Stimulated activated CD4-positive, alpha-beta T cell treated with anti-CD3 and anti-CD28 coated beads, TNF-alpha, amount 100 ng/mL, for 48 hours (primary cell): ENCODE results near the gene TCERG1.

ENCODE experiments used
- DNase-seq, 3 donors: peaks; one replicate each; pipeline ENCODE4 v3.0.0-alpha.2; 2020; ENCODE audit warnings: low read depth in 3 of 3

TCERG1 gene

DNA sequence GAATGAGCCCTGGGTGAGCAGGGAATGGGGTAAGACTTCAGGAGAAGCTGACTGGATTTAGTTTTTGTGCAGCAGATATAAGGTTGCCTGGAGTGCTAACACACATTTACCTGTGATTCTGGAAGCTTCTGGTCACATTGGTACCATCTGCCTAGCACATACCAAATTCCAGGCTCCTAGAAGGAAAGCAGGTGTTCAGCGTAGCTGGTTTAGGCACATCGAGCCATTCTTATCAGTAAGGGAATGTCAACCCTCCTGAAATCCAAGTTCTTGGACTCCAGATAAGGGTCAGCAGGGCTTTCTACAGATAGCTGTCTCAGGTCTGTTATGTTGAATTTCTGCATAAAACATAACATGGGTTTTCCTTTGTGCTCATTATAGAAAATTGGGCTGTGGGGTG is 10.3 kb downstream of the TCERG1 start:
- no peak for DNase-seq

DNA sequence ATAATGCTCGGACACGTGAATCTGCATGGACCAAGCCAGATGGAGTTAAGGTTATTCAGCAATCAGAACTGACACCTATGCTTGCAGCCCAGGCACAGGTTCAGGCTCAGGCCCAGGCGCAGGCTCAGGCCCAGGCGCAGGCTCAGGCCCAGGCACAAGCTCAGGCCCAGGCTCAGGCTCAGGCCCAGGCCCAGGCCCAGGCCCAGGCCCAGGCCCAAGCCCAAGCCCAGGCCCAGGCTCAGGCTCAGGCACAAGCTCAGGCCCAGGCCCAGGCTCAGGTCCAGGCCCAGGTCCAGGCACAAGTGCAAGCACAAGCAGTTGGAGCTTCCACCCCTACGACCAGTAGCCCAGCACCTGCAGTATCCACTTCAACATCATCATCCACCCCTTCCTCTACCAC is 11.8 kb downstream of the TCERG1 start:
- no peak for DNase-seq

GRCh38 chr5:146461319-146461718 is 14.2 kb downstream of the TCERG1 start:
- no peak for DNase-seq

GRCh38 chr5:146463446-146463845 is 16.3 kb downstream of the TCERG1 start:
- no peak for DNase-seq

GRCh38 chr5:146466521-146467349 is 19.6 kb downstream of the TCERG1 start:
- DNase-seq: no peak

DNA sequence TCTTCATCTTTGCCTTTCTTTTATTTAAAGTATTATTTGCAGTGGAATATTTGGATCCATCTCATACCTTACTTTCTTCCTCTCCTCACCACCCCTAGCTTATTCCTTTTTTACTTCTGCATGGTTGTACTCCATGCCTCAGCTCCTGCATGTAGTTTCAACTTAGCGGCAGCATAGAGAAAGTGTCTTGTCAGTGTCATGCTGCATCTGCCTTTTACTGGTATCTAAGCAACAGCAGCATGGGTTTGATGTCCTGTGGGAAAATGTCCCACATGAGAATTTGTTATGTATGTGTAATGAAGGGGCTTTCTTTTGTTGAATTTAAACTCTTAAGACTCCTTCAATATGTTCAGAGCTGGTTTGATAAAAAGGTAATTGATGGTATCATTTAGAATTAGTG is 20.6 kb downstream of the TCERG1 start:
- no peak for DNase-seq

GRCh38 chr5:146474065-146474464 is 26.9 kb downstream of the TCERG1 start:
- DNase-seq: no peak

- DNase-seq: no peak
These were observed 28.2 kb downstream of the TCERG1 start for GRCh38 chr5:146475190-146475780.

DNA sequence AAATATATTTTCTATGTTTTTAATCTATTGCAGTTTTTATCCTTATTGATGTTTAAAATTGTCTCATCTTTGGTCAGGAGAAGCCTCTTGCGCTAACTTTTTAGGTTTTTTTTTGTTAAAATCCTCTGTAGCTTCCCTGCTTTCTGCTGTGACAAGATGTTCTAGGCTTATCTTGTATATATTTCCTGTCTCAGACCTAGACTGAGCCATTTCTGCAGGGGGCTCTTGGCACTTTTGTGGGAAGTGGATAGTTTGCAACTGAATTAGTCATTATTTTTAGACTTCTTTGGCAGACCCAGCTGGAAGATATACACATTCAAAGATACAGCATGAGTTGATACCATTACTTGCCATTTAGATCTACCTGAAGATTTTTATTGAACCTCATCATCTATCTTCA is 28.8 kb downstream of the TCERG1 start:
- no peak for DNase-seq

DNA sequence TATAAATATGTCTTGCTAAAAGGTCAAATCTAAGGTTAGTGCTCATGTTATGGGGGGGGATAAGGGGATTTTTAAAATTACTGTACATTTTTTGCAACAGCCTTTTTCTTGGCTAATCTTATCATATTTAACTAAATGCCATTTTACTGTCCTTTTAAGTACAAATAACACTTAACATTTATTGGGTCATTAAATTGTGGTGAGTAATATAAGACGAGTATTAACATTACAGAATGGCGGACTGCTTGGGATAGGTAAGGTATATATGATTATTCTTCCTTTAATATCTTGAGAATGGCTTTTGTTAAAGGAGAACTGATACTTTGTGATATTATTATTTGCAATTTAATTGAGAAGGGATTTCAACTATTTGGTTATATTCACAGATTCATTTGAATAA is 35.6 kb downstream of the TCERG1 start:
- DNase-seq: no peak

- DNase-seq: no peak
These were observed 37.7 kb downstream of the TCERG1 start for GRCh38 chr5:146484714-146485391.

GRCh38 chr5:146490089-146490843 is 43.1 kb downstream of the TCERG1 start:
- DNase-seq: no peak

GRCh38 chr5:146494656-146495055 is 47.5 kb downstream of the TCERG1 start:
- no peak for DNase-seq

- no peak for DNase-seq
These were observed 52.5 kb downstream of the TCERG1 start for GRCh38 chr5:146499680-146500079.

- no peak for DNase-seq
These were observed 60.3 kb downstream of the TCERG1 start for GRCh38 chr5:146507428-146507827.

- DNase-seq: no peak
These were observed 63.5 kb downstream of the TCERG1 start for GRCh38 chr5:146510559-146511125.

DNA sequence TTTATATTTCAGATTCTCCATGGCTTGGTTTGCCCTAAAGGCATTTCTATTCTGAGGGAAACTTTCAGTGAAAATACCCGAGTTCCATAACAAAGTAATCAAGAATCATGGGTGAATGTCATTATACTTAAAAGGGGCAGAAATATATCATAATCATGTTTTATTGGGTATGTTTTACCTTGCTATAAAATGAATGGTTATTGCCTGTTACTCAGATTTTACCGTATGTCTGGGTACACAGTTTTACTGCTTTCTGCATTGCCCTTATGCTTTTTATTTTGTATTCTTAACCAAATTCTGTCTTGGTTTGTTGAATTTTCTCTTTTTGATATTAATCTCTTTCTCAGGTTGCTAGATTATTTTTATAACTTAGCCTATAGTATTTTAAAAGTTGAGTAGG is 66.3 kb downstream of the TCERG1 start:
- DNase-seq: no peak

DNA sequence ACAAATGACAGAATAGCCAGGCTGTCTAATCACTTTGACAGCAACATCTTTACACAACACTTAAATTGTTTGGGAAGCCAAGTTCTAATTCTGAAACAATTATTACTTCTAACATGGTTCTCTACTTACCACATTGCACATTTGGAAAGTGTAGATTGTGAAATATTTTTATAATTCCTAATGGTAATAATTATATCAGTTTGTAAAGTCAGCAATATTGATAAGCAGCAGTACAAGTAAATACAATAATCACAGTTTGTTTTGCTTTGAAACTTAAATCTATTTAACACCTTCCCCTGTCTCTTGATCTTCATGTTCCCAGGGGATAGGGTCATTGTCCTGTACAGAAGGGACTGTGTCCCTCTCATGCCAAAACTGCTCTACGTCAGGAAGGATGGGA is 67.4 kb downstream of the TCERG1 start:
- DNase-seq: no peak

DNA sequence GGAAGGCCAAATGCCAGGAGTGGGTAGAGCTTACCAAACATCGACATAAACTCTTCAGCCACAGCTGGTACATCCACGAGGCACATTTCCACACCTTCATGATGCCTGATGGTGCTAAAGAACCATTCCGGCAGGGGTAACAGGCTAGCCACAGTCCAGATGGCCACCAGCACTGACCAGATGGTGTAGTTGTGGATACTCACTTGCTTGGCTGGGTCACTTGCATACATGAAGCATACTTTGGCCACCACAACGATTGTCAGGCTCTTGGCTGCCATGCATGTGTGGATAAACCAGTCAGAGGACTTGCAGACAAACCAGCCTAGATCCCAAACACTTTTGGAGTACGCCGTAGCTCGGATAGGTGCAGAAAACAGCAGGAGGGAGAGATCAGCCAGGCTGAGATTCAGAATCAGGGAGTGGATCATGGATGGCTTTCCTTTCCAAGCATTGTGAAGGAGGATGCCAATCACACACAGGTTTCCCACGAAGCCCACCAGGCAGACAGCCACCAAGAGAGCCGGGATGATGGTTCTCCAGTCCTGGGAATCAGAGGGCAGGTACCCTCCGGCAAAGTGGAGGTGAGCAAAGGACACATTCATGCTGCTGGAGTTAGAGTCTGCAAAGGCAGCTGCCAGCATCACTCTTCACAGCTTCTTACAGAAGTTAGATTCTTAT is 68.5 kb downstream of the TCERG1 start:
- no peak for DNase-seq

- no peak for DNase-seq
These were observed 69.0 kb downstream of the TCERG1 start, which contains the start of gene GPR151 for GRCh38 chr5:146516151-146516475. Gene GPR151, minus strand, starts transcription at chr5:146516190. Its CDS starts 77 bp downstream, at chr5:146516113.

GRCh38 chr5:146519554-146519953 is 72.4 kb downstream of the TCERG1 start:
- DNase-seq: no peak
